Endothelial cell of umbilical vein (primary cell): ENCODE data around the gene COL13A1.

Experiments used
- CTCF ChIP-seq, 2 donors: IDR thresholded peaks; 1 replicate in 1 of 2; 2 replicates in 1 of 2; pipeline ENCODE4 v1.5.1; 2011; ENCODE audit warnings: low read length in 2 of 2, mild to moderate bottlenecking in 2 of 2, moderate library complexity in 2 of 2, control low read depth in 1 of 2, inconsistent platforms in 1 of 2, low read depth in 1 of 2; ENCODE audit not compliant: insufficient read depth in 1 of 2; ENCODE audit errors: extremely low read depth in 1 of 2
- EZH2 ChIP-seq: IDR thresholded peaks from 2 replicates; pipeline ENCODE4 v1.6.1; 2012; ENCODE audit warnings: borderline replicate concordance, low read depth, mild to moderate bottlenecking, moderate library complexity, low read length, inconsistent platforms; ENCODE audit not compliant: severe bottlenecking
- POLR2A ChIP-seq: IDR thresholded peaks from 2 replicates; pipeline ENCODE4 v1.6.1; 2012; ENCODE audit warnings: low read depth, mild to moderate bottlenecking, control low read depth, low read length

DNA sequence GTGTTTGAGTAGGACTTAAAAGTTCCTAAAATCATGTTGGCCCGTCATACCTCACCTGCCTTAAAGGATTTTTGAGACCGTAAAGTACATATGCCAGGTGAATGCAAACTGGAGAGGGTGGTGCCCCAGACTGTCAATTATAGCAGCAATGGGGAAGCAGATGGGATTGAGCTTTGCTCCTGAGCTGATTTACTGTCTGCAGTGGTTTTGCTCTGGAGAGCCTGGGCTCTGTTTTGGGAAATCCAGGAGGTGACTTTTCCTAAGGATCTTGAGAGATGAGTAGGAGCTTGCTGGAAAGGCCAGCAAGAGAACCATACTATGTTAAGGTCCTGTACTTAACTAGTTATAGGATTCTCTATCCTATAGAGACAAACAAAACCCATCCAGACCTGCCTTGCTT lies 43.0 kb downstream of the COL13A1 start:
- no peak for TF ChIP-seq POLR2A
- no peak for TF ChIP-seq EZH2
- no peak for TF ChIP-seq CTCF (IDR thresholded peaks at IDR 0.05; ENCODE audit: extremely low read depth in 1 of 2, insufficient read depth in 1 of 2, low read depth in 1 of 2, low read length in 2 of 2)
